GM19467 (cell line): Measurements from ENCODE around the gene GATA2.

Experiments used
- ATAC-seq: cut with Tn5 transposase; IDR thresholded peaks from one replicate; pipeline ENCODE4 v1.9.1; 2021; ENCODE audit warnings: mild to moderate bottlenecking, moderate library complexity; ENCODE audit not compliant: unreplicated experiment

The GATA2 gene

GRCh38 chr3:128458746-128459460 lies 34.1 kb downstream of the GATA2 start:
- no peak for ATAC-seq

GRCh38 chr3:128457937-128458336 lies 35.1 kb downstream of the GATA2 start:
- ATAC-seq: no peak

- ATAC-seq: no peak
Measured at GRCh38 chr3:128456776-128457715, 36.0 kb downstream of the GATA2 start.

- no peak for ATAC-seq
Measured at GRCh38 chr3:128455786-128456748, 36.9 kb downstream of the GATA2 start.

- no peak for ATAC-seq
Measured at GRCh38 chr3:128455116-128455515, 37.9 kb downstream of the GATA2 start.

GRCh38 chr3:128454310-128454618 lies 38.7 kb downstream of the GATA2 start:
- ATAC-seq: no peak

GRCh38 chr3:128453501-128454309 lies 39.3 kb downstream of the GATA2 start:
- no peak for ATAC-seq

- ATAC-seq: no peak
Measured at GRCh38 chr3:128452678-128453275, 40.2 kb downstream of the GATA2 start.

GRCh38 chr3:128452120-128452519 lies 40.9 kb downstream of the GATA2 start:
- no peak for ATAC-seq

GRCh38 chr3:128449111-128449638 lies 43.8 kb downstream of the GATA2 start:
- ATAC-seq: no peak

GRCh38 chr3:128448491-128448890 lies 44.5 kb downstream of the GATA2 start:
- no peak for ATAC-seq

- ATAC-seq: no peak
Measured at GRCh38 chr3:128447561-128448013, 45.4 kb downstream of the GATA2 start.

- no peak for ATAC-seq
Measured at GRCh38 chr3:128446821-128447220, 46.2 kb downstream of the GATA2 start.

GRCh38 chr3:128445357-128445756 lies 47.6 kb downstream of the GATA2 start:
- no peak for ATAC-seq

GRCh38 chr3:128443771-128444170 lies 49.2 kb downstream of the GATA2 start:
- no peak for ATAC-seq

GRCh38 chr3:128442949-128443348 lies 50.1 kb downstream of the GATA2 start:
- no peak for ATAC-seq

- no peak for ATAC-seq
Measured at GRCh38 chr3:128442070-128442469, 50.9 kb downstream of the GATA2 start.

GRCh38 chr3:128439226-128439625 lies 53.8 kb downstream of the GATA2 start:
- no peak for ATAC-seq

GRCh38 chr3:128438488-128439072 lies 54.4 kb downstream of the GATA2 start:
- ATAC-seq: no peak
